Progenitor cell of endocrine pancreas (in vitro differentiated cells): ENCODE measurements around the gene ADAMTS2. TPM values are rescaled to one million over a fixed set of nuclear protein-coding genes. Genes with fewer than 3 reads are reported as not detected.

Source experiments
- DNase-seq: peaks from one replicate; pipeline ENCODE4 v3.0.0; 2021; ENCODE audit warnings: low spot score; ENCODE audit not compliant: unreplicated experiment
- H3K27ac Mint-ChIP-seq: 2 replicates; pipeline ENCODE4 v1.8.0; 2021; ENCODE audit warnings: mild to moderate bottlenecking, moderate library complexity, mixed read lengths
- H3K27me3 Mint-ChIP-seq: 2 replicates; pipeline ENCODE4 v1.8.0; 2021; ENCODE audit warnings: mixed read lengths
- H3K36me3 Mint-ChIP-seq: 2 replicates; pipeline ENCODE4 v1.8.0; 2022; ENCODE audit warnings: mixed read lengths; ENCODE audit not compliant: insufficient read depth
- H3K4me1 Mint-ChIP-seq: 2 replicates; pipeline ENCODE4 v1.8.0; 2021; ENCODE audit warnings: low read depth, mixed read lengths
- H3K4me3 Mint-ChIP-seq: 2 replicates; pipeline ENCODE4 v1.8.0; 2021; ENCODE audit warnings: low read depth, mild to moderate bottlenecking, moderate library complexity, mixed read lengths
- H3K9me3 Mint-ChIP-seq: 2 replicates; pipeline ENCODE4 v1.8.0; 2021; ENCODE audit warnings: low read depth, mixed read lengths
- total RNA-seq: library from RNA; stranded (reverse); gene quantifications from 2 replicates; pipeline ENCODE4 v1.2.1, GENCODE V29; 2021
- TF ChIP-seq, protein P1 (sequence below): fragments of 200-600 bp; sonication (generic); IDR thresholded peaks from one replicate; pipeline ENCODE4 v1.5.0; 2021; ENCODE audit warnings: antibody characterized with exemption, mild to moderate bottlenecking; ENCODE audit not compliant: unreplicated experiment

The ADAMTS2 gene
- total RNA-seq, 1 donor from 2014 or later = 2.5 TPM

- no peak for DNase-seq
- peaks cover 2% of the 10 kb centered on the region for H3K36me3 Mint-ChIP-seq
- no peak overlapping the region for H3K27ac Mint-ChIP-seq
- no peaks in the 10 kb centered on the region for H3K4me1 Mint-ChIP-seq
- H3K4me3 Mint-ChIP-seq = no peak overlapping the region
- TF ChIP-seq, protein P1, sequence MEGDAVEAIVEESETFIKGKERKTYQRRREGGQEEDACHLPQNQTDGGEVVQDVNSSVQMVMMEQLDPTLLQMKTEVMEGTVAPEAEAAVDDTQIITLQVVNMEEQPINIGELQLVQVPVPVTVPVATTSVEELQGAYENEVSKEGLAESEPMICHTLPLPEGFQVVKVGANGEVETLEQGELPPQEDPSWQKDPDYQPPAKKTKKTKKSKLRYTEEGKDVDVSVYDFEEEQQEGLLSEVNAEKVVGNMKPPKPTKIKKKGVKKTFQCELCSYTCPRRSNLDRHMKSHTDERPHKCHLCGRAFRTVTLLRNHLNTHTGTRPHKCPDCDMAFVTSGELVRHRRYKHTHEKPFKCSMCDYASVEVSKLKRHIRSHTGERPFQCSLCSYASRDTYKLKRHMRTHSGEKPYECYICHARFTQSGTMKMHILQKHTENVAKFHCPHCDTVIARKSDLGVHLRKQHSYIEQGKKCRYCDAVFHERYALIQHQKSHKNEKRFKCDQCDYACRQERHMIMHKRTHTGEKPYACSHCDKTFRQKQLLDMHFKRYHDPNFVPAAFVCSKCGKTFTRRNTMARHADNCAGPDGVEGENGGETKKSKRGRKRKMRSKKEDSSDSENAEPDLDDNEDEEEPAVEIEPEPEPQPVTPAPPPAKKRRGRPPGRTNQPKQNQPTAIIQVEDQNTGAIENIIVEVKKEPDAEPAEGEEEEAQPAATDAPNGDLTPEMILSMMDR = no peak
- peaks cover 10% of the 10 kb centered on the region for H3K9me3 Mint-ChIP-seq
- H3K27me3 Mint-ChIP-seq = no peaks in the 10 kb centered on the region
Observed at GRCh38 chr5:179122411-179123108, 222.7 kb downstream of the ADAMTS2 start.

GRCh38 chr5:179121667-179122111 lies 223.6 kb downstream of the ADAMTS2 start:
- Mint-ChIP-seq H3K36me3 (peaks cover 2% of the 10 kb centered on the region), H3K9me3 (peaks cover 10% of the 10 kb centered on the region), H3K27me3 (no peaks in the 10 kb centered on the region), H3K27ac (no peak overlapping the region), H3K4me1 (no peaks in the 10 kb centered on the region), H3K4me3 (no peak overlapping the region)
- TF ChIP-seq, protein P1 = no peak
- DNase-seq = no peak

DNA sequence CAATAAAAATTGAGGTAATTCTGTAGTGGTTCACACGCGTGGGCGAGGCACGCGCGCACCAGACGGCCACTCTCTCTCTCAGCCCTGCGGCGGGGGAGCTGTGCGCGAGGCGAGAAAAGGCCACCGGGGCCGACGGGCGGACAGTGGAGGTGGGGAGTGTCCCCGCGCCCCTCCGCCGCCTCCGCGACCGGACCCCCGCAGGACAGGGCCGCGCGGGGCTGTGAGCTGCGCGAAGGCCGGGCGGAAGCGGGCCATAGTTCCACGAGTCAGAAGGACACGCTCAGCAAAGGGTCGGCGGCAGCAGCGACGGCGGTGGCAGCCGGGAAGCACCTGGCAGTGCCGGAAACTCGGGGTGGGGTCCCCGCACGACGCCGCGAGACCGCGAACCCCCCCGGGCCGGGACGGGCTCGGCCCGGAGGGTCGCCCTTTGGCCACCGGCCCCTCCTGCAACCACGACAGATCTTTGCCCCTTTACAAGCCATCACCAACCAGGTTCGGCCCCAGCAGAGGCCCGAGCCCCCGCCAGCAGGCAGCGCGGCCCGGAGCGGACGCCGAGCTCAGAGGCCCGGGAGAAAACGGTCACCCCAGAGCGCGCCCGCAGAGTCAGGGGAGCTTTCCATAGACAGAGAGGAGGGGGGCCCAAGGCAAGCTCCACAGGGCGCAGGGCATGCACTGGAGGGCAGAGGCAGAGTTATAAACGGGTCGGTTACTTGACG lies 224.2 kb downstream of the ADAMTS2 start:
- no peak for DNase-seq
- peaks cover 15% of the 10 kb centered on the region for H3K9me3 Mint-ChIP-seq
- no peaks in the 10 kb centered on the region for H3K4me1 Mint-ChIP-seq
- H3K4me3 Mint-ChIP-seq = no peak overlapping the region
- no peak overlapping the region for H3K27ac Mint-ChIP-seq
- H3K36me3 Mint-ChIP-seq = peaks cover 2% of the 10 kb centered on the region
- TF ChIP-seq, protein P1 = no peak
- H3K27me3 Mint-ChIP-seq = no peaks in the 10 kb centered on the region

- peaks cover 15% of the 10 kb centered on the region for H3K9me3 Mint-ChIP-seq
- H3K36me3 Mint-ChIP-seq = peaks cover 2% of the 10 kb centered on the region
- no peak for DNase-seq
- H3K4me3 Mint-ChIP-seq = no peak overlapping the region
- TF ChIP-seq, protein P1 = no peak
- no peaks in the 10 kb centered on the region for H3K27me3 Mint-ChIP-seq
- H3K27ac Mint-ChIP-seq = no peak overlapping the region
- no peaks in the 10 kb centered on the region for H3K4me1 Mint-ChIP-seq
Observed at GRCh38 chr5:179120421-179120861, 224.8 kb downstream of the ADAMTS2 start.

GRCh38 chr5:179119415-179120170 lies 225.7 kb downstream of the ADAMTS2 start:
- TF ChIP-seq, protein P1 = no peak
- no peak for DNase-seq
- Mint-ChIP-seq H3K36me3 (peaks cover 2% of the 10 kb centered on the region), H3K27ac (no peak overlapping the region), H3K27me3 (no peaks in the 10 kb centered on the region), H3K4me3 (no peak overlapping the region), H3K4me1 (no peaks in the 10 kb centered on the region), H3K9me3 (peaks cover 23% of the 10 kb centered on the region)
